GM23338 (cell line): Measurements from ENCODE around the gene MEGF10. TPM values are rescaled to one million over a fixed set of nuclear protein-coding genes. Genes with fewer than 3 reads are reported as not detected.

Experiments
- ATAC-seq: fragments of 200-7000 bp; cut with Tn5 transposase; 3 replicates; pipeline ENCODE4 v1.9.1; 2020
- DNase-seq: peaks from one replicate; pipeline ENCODE4 v3.0.0-alpha.2; 2015; ENCODE audit warnings: low spot score
- H2AFZ ChIP-seq: fragments of 200-600 bp; sonication (generic); 2 replicates; pipeline ENCODE4 v1.8.0; 2016; ENCODE audit warnings: antibody characterized with exemption, mild to moderate bottlenecking, moderate library complexity
- H3F3A ChIP-seq: fragments of 200-600 bp; sonication (generic); replicated peaks from 2 replicates; pipeline ENCODE4 v1.8.0; 2017; ENCODE audit warnings: antibody characterized with exemption, mixed run types, low read depth
- H3K27ac ChIP-seq: fragments of 200-600 bp; sonication (generic); 2 replicates; pipeline ENCODE4 v1.6.1; 2016; ENCODE audit warnings: low read depth
- H3K27me3 ChIP-seq: fragments of 200-600 bp; sonication (generic); 2 replicates; pipeline ENCODE4 v1.8.0; 2016; ENCODE audit warnings: mild to moderate bottlenecking, mixed run types, moderate library complexity; ENCODE audit not compliant: insufficient read depth
- H3K36me3 ChIP-seq: fragments of 200-600 bp; sonication (generic); 2 replicates; pipeline ENCODE4 v1.8.0; 2016; ENCODE audit warnings: mild to moderate bottlenecking; ENCODE audit not compliant: insufficient read depth
- H3K4me1 ChIP-seq: fragments of 200-600 bp; sonication (generic); 2 replicates; pipeline ENCODE4 v1.8.0; 2016; ENCODE audit warnings: mild to moderate bottlenecking, moderate library complexity; ENCODE audit not compliant: insufficient read depth
- H3K4me2 ChIP-seq: fragments of 200-600 bp; sonication (generic); 2 replicates; pipeline ENCODE4 v1.7.1; 2017; ENCODE audit warnings: mixed run types
- H3K4me3 ChIP-seq: fragments of 200-600 bp; sonication (generic); 2 replicates; pipeline ENCODE4 v1.6.1; 2016; ENCODE audit warnings: mixed run types
- H3K79me2 ChIP-seq: fragments of 200-600 bp; sonication (generic); replicated peaks from 2 replicates; pipeline ENCODE4 v1.8.0; 2017; ENCODE audit warnings: mild to moderate bottlenecking; ENCODE audit not compliant: insufficient read depth
- H3K9me2 ChIP-seq: fragments of 200-600 bp; sonication (generic); 2 replicates; pipeline ENCODE4 v1.8.0; 2017; ENCODE audit not compliant: insufficient read depth
- H4K20me1 ChIP-seq: fragments of 200-600 bp; sonication (generic); replicated peaks from 2 replicates; pipeline ENCODE4 v1.8.0; 2017; ENCODE audit warnings: mild to moderate bottlenecking; ENCODE audit not compliant: insufficient read depth
- H3K27ac Mint-ChIP-seq: 2 replicates; pipeline ENCODE4 v1.8.0; 2020; ENCODE audit warnings: inconsistent platforms, mild to moderate bottlenecking, moderate library complexity, mixed read lengths
- H3K27me3 Mint-ChIP-seq: 3 replicates; pipeline ENCODE4 v1.8.0; 2022; ENCODE audit warnings: low read depth, mild to moderate bottlenecking, moderate library complexity, mixed read lengths, inconsistent platforms; ENCODE audit not compliant: insufficient read depth, poor library complexity
- H3K36me3 Mint-ChIP-seq: 3 replicates; pipeline ENCODE4 v1.8.0; 2021; ENCODE audit warnings: low read depth, mild to moderate bottlenecking, inconsistent platforms, moderate library complexity, mixed read lengths
- H3K4me1 Mint-ChIP-seq: 3 replicates; pipeline ENCODE4 v1.8.0; 2020; ENCODE audit warnings: mild to moderate bottlenecking, inconsistent platforms, mixed read lengths
- H3K4me3 Mint-ChIP-seq: 3 replicates; pipeline ENCODE4 v1.8.0; 2021; ENCODE audit warnings: moderate library complexity, mild to moderate bottlenecking, inconsistent platforms, mixed read lengths
- H3K9me3 Mint-ChIP-seq: 3 replicates; pipeline ENCODE4 v1.8.0; 2020; ENCODE audit warnings: moderate library complexity, mild to moderate bottlenecking, inconsistent platforms, mixed read lengths
- CREB1 ChIP-seq: fragments of 250-450 bp; sonication (Bioruptor Pico); IDR thresholded peaks from 2 replicates; pipeline ENCODE4 v1.5.0; 2020; ENCODE audit warnings: low read depth, mild to moderate bottlenecking, moderate library complexity
- EZH2 ChIP-seq: fragments of 200-600 bp; sonication (generic); IDR thresholded peaks from one replicate; pipeline ENCODE4 v1.8.0; 2017; ENCODE audit warnings: antibody characterized with exemption, mild to moderate bottlenecking, low read depth; ENCODE audit not compliant: unreplicated experiment
- JUNB ChIP-seq: IDR thresholded peaks from one replicate; pipeline ENCODE4 v1.6.1; 2016; ENCODE audit warnings: antibody characterized with exemption; ENCODE audit not compliant: unreplicated experiment
- NANOG ChIP-seq: IDR thresholded peaks from 2 replicates; pipeline ENCODE4 v1.6.1; 2016; ENCODE audit warnings: antibody characterized with exemption, borderline replicate concordance
- POLR2AphosphoS5 ChIP-seq: IDR thresholded peaks from 2 replicates; pipeline ENCODE4 v1.6.1; 2016; ENCODE audit warnings: antibody characterized with exemption, low read depth
- STAT1 ChIP-seq: IDR thresholded peaks from one replicate; pipeline ENCODE4 v1.6.1; 2016; ENCODE audit warnings: antibody characterized with exemption; ENCODE audit not compliant: unreplicated experiment
- ZNF114 ChIP-seq: fragments of 250-450 bp; sonication (Bioruptor Pico); IDR thresholded peaks from 2 replicates; pipeline ENCODE4 v1.5.0; 2020; ENCODE audit warnings: mild to moderate bottlenecking, moderate library complexity
- ZNF331 ChIP-seq: fragments of 250-450 bp; sonication (Bioruptor Pico); IDR thresholded peaks from 2 replicates; pipeline ENCODE4 v1.5.0; 2020; ENCODE audit warnings: low read depth, mild to moderate bottlenecking, moderate library complexity
- polyA plus RNA-seq: library from polyadenylated mRNA; unstranded; fragments of >200 nt; fragmentation: Nextera tagmentation; extraction: Ambion mirVana; gene quantifications from 2 replicates; pipeline ENCODE4 v1.2.1, GENCODE V29; 2016
- total RNA-seq: library from RNA; depleted of rRNA; stranded (reverse); fragments of >200 nt; shearing (Covaris generic); gene quantifications from 2 replicates; pipeline ENCODE4 v1.2.3, GENCODE V29; 2014
- TF ChIP-seq, protein P1 (sequence below): fragments of 250-450 bp; sonication (Bioruptor Pico); IDR thresholded peaks from 2 replicates; pipeline ENCODE4 v1.5.0; 2020; ENCODE audit warnings: mild to moderate bottlenecking, moderate library complexity
- TF ChIP-seq, protein P2 (sequence below): IDR thresholded peaks from 2 replicates; pipeline ENCODE4 v1.6.1; 2016; ENCODE audit warnings: antibody characterized with exemption
- TF ChIP-seq, protein P3 (sequence below), 2 experiments: fragments of 200-600 bp in 1 of 2; sonication (generic) in 1 of 2; conservative IDR thresholded peaks; 2 replicates each; pipeline versions ENCODE4 v1.5.1 to v1.6.1; 2016 to 2017; ENCODE audit warnings: antibody characterized with exemption in 2 of 2, low read depth in 2 of 2, mild to moderate bottlenecking in 2 of 2, moderate library complexity in 1 of 2
- TF ChIP-seq, protein P4 (sequence below): IDR thresholded peaks from one replicate; pipeline ENCODE4 v1.6.1; 2018; ENCODE audit warnings: antibody characterized with exemption; ENCODE audit not compliant: unreplicated experiment

The MEGF10 gene
- total and polyA plus RNA-seq, 2 experiments from 2014 or later = 4.5 to 28.3 TPM

DNA sequence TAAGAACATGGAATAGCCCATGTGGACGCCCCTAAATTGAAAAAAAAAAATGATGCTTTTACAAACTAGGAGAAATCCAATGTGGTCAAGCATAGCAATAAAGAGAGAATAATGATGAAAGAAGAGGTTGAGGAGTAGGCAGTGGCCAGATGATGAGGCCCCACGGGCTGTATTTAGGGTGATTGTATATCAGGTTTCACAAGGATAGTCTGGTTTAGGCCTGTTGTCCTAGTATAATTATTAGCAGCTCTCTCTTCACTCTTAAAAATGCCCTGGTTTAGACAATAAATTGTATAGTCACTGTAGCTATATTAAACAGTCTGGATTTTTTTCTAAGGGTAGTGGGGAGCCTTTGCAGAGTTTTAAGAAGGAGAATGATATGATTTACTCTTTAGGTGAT, 124.4 kb downstream of the MEGF10 start (continued):
- TF ChIP-seq, protein P1, sequence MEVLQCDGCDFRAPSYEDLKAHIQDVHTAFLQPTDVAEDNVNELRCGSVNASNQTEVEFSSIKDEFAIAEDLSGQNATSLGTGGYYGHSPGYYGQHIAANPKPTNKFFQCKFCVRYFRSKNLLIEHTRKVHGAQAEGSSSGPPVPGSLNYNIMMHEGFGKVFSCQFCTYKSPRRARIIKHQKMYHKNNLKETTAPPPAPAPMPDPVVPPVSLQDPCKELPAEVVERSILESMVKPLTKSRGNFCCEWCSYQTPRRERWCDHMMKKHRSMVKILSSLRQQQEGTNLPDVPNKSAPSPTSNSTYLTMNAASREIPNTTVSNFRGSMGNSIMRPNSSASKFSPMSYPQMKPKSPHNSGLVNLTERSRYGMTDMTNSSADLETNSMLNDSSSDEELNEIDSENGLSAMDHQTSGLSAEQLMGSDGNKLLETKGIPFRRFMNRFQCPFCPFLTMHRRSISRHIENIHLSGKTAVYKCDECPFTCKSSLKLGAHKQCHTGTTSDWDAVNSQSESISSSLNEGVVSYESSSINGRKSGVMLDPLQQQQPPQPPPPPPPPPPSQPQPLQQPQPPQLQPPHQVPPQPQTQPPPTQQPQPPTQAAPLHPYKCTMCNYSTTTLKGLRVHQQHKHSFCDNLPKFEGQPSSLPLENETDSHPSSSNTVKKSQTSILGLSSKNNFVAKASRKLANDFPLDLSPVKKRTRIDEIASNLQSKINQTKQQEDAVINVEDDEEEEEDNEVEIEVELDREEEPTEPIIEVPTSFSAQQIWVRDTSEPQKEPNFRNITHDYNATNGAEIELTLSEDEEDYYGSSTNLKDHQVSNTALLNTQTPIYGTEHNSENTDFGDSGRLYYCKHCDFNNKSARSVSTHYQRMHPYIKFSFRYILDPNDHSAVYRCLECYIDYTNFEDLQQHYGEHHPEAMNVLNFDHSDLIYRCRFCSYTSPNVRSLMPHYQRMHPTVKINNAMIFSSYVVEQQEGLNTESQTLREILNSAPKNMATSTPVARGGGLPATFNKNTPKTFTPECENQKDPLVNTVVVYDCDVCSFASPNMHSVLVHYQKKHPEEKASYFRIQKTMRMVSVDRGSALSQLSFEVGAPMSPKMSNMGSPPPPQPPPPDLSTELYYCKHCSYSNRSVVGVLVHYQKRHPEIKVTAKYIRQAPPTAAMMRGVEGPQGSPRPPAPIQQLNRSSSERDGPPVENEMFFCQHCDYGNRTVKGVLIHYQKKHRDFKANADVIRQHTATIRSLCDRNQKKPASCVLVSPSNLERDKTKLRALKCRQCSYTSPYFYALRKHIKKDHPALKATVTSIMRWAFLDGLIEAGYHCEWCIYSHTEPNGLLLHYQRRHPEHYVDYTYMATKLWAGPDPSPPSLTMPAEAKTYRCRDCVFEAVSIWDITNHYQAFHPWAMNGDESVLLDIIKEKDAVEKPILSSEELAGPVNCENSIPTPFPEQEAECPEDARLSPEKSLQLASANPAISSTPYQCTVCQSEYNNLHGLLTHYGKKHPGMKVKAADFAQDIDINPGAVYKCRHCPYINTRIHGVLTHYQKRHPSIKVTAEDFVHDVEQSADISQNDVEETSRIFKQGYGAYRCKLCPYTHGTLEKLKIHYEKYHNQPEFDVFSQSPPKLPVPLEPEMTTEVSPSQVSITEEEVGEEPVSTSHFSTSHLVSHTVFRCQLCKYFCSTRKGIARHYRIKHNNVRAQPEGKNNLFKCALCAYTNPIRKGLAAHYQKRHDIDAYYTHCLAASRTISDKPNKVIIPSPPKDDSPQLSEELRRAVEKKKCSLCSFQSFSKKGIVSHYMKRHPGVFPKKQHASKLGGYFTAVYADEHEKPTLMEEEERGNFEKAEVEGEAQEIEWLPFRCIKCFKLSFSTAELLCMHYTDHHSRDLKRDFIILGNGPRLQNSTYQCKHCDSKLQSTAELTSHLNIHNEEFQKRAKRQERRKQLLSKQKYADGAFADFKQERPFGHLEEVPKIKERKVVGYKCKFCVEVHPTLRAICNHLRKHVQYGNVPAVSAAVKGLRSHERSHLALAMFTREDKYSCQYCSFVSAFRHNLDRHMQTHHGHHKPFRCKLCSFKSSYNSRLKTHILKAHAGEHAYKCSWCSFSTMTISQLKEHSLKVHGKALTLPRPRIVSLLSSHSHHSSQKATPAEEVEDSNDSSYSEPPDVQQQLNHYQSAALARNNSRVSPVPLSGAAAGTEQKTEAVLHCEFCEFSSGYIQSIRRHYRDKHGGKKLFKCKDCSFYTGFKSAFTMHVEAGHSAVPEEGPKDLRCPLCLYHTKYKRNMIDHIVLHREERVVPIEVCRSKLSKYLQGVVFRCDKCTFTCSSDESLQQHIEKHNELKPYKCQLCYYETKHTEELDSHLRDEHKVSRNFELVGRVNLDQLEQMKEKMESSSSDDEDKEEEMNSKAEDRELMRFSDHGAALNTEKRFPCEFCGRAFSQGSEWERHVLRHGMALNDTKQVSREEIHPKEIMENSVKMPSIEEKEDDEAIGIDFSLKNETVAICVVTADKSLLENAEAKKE (CRISPR knock-in tag) = no peak
- TF ChIP-seq NANOG (no peak), ZNF331 (CRISPR knock-in tag) (no peak), STAT1 (no peak)
- TF ChIP-seq, protein P2, sequence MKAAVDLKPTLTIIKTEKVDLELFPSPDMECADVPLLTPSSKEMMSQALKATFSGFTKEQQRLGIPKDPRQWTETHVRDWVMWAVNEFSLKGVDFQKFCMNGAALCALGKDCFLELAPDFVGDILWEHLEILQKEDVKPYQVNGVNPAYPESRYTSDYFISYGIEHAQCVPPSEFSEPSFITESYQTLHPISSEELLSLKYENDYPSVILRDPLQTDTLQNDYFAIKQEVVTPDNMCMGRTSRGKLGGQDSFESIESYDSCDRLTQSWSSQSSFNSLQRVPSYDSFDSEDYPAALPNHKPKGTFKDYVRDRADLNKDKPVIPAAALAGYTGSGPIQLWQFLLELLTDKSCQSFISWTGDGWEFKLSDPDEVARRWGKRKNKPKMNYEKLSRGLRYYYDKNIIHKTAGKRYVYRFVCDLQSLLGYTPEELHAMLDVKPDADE = no peak
- TF ChIP-seq, protein P3, sequence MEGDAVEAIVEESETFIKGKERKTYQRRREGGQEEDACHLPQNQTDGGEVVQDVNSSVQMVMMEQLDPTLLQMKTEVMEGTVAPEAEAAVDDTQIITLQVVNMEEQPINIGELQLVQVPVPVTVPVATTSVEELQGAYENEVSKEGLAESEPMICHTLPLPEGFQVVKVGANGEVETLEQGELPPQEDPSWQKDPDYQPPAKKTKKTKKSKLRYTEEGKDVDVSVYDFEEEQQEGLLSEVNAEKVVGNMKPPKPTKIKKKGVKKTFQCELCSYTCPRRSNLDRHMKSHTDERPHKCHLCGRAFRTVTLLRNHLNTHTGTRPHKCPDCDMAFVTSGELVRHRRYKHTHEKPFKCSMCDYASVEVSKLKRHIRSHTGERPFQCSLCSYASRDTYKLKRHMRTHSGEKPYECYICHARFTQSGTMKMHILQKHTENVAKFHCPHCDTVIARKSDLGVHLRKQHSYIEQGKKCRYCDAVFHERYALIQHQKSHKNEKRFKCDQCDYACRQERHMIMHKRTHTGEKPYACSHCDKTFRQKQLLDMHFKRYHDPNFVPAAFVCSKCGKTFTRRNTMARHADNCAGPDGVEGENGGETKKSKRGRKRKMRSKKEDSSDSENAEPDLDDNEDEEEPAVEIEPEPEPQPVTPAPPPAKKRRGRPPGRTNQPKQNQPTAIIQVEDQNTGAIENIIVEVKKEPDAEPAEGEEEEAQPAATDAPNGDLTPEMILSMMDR (conservative IDR thresholded peaks at IDR 0.05; ENCODE audit: low read depth in 2 of 2) = no peak

DNA sequence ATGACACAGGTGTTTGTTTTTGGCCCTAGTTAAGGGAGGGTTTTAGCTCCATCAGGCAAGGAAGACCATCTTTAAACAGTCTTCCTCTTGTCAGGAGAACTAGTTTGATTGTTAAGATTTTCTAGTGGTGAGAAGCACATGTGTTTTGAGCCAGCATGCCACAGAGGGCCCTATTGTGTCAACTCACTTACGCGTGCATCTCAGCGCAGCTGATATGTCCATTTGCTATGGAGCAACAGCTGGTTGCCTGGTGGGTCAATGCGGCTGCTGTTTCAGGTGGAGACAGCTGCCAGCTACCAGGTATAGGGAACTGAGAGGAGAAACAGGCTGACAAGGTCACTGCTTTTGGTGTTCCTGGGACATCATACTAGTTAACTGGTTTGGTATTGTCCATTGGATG, 126.3 kb downstream of the MEGF10 start:
- Histone ChIP-seq H4K20me1 (no peaks in the 10 kb centered on the region), H3K9me2 (no peaks in the 10 kb centered on the region), H3F3A (no peaks in the 10 kb centered on the region), H3K4me1 (no peaks in the 10 kb centered on the region), H3K27me3 (no peaks in the 10 kb centered on the region), H3K4me3 (no peak overlapping the region), H3K36me3 (no peaks in the 10 kb centered on the region; the same call in 1 of the 2 replicates), H3K27ac (no peak overlapping the region), H2AFZ (no peak overlapping the region), H3K4me2 (no peak overlapping the region), H3K79me2 (no peaks in the 10 kb centered on the region)
- Mint-ChIP-seq H3K4me1 (no peaks in the 10 kb centered on the region), H3K9me3 (no peaks in the 10 kb centered on the region), H3K36me3 (peaks cover 8% of the 10 kb centered on the region; the same call in 2 of the 3 replicates), H3K4me3 (no peak overlapping the region), H3K27ac (no peak overlapping the region), H3K27me3 (peaks cover 2% of the 10 kb centered on the region)
- ATAC-seq (no peak), DNase-seq (no peak)
- TF ChIP-seq JUNB (no peak), CREB1 (CRISPR knock-in tag) (no peak), POLR2AphosphoS5 (no peak), ZNF114 (no peak), NANOG (no peak), EZH2 (no peak), ZNF331 (CRISPR knock-in tag) (no peak)
- TF ChIP-seq, protein P2 = no peak
- TF ChIP-seq, protein P4, sequence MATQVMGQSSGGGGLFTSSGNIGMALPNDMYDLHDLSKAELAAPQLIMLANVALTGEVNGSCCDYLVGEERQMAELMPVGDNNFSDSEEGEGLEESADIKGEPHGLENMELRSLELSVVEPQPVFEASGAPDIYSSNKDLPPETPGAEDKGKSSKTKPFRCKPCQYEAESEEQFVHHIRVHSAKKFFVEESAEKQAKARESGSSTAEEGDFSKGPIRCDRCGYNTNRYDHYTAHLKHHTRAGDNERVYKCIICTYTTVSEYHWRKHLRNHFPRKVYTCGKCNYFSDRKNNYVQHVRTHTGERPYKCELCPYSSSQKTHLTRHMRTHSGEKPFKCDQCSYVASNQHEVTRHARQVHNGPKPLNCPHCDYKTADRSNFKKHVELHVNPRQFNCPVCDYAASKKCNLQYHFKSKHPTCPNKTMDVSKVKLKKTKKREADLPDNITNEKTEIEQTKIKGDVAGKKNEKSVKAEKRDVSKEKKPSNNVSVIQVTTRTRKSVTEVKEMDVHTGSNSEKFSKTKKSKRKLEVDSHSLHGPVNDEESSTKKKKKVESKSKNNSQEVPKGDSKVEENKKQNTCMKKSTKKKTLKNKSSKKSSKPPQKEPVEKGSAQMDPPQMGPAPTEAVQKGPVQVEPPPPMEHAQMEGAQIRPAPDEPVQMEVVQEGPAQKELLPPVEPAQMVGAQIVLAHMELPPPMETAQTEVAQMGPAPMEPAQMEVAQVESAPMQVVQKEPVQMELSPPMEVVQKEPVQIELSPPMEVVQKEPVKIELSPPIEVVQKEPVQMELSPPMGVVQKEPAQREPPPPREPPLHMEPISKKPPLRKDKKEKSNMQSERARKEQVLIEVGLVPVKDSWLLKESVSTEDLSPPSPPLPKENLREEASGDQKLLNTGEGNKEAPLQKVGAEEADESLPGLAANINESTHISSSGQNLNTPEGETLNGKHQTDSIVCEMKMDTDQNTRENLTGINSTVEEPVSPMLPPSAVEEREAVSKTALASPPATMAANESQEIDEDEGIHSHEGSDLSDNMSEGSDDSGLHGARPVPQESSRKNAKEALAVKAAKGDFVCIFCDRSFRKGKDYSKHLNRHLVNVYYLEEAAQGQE = no peak
